ENCODE measurements around the gene ZBTB20.

Gene ZBTB20

GRCh38 chr3:114504941-114505628 is 642.0 kb downstream of the ZBTB20 start:
- no peak for DNase-seq

DNA sequence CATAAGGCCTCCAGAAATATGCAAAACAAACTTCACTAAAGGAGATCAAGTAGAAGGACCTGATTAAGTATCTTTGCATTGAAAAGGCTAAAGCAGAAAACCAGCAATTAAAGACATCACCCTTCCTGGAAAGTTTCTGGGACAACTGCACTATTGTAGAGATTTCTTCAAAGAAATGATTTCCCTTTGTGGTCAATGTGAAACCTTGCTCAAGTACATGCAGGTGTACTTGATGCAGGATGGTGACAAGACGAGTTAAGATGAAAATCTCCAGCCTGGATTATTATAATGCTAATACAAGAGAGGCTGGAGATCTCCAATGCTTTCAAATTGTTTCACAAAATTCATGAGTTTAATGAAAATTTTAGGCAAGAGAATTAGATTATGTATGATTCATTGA is 644.9 kb downstream of the ZBTB20 start:
- DNase-seq: no peak

- peak; percentile 4 for DNase-seq
These were observed 647.1 kb downstream of the ZBTB20 start for GRCh38 chr3:114499976-114500375.

DNA sequence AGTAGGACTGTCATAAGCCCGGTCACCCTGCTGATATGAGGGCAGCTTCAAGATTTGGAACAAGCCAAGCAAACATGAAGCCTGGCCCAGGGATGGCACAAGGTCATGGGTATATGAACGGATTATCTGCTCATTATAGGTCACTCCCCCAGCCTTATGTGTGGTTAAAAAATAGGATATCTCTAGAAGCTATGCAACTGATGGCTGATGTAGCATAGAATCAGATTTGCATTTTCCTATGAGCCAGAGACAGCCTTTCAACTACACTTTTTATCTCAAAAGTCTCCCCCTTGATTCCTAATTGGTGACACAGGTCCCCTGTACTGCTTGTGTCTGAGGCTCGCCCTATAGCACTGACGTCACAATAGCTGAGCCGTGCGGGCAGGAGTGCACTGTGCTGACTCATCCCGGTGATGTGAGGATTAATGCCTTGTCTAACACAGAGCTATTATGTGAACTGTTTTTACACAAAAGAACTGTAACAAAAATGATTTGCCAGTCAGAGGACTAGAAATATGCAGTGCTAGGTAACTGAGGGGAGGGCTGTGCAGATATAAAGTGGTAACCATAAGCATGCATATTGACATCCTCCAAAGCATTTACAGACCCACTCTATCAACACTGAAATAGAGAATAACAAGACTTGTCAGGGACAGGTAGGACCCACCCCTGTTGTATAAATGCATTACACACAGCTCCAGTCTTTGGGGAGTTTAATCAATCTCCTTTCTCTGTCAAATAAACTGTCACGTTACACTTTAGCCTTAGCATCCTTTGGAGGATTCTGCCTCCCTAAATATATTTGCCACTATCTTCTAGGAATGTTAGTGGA is 648.3 kb downstream of the ZBTB20 start:
- no peak for DNase-seq

DNA sequence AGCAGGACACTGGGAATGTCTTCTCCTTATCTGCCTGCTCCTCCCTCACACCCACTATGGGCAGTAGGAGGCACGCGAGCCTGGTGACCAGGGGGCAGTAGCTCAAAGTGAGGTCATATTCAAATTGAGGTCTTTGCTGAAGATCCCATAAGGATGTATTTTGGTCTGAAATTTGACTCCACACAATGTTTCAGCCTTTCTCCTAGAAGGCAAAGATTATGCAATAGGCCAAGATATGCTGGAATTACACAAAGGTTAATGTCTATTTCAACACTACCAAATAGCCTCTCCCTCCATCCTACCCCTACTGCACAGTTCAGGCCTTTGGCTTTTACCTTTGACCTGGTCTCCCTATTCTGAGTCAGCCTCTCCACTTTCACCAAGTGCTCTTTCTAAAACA is 650.2 kb downstream of the ZBTB20 start:
- DNase-seq: no peak

DNA sequence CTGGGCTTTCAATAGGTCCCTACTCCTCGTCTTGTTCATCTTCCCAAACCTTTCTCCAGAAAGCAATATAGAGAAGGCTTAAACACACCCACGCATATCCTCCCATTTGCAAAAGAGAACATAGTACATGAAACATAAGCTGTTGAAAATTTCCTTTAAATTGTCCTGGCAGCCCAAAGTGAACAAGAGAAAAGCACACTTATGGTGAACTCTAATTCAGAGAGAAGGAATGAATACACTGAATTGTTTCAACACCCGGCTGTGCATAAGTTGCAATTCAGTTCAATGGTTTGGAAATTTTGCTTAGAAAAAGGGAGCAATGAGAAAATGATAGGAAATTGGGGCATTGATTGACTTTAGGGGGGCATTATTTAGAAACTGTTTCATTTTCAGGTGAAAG is 650.6 kb downstream of the ZBTB20 start:
- DNase-seq: no peak

DNA sequence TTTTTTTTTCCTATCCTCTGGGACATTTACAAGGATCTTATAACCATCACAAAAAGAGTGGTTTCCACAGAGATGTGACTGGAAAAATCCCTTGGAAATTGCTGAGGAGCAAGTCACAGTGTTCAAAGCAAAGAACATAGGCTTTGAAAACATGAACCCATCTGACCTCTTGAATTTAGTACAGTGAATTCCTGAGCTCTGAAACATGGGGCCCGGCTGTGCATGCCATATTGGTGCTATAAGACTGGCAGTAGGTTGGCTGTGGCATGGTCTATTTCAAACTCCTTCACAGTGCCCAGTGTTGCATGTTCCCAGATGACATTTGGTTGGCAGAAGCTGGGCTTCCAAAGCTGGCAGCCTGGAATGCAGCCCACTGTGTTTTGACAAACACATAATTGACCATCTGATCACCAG is 651.1 kb downstream of the ZBTB20 start:
- no peak for DNase-seq

DNA sequence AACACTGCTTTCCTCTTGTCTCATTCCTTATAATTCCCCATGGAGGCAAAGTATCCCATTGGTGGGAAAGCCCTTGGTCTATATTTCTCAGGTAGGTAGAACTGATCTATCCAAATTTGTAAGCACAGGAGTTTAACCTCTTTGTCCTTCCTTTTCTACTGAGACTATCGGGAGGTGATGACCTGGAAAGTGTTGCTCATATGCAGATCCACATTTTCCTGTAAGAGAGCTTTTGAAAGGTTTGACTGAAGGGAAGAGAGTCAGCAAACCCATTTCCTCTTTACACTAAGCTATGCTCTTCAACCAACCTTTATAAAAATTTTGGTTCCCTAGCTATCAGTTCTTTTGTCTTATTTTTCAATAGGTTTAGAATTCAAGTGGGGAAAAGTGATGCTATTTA is 652.6 kb downstream of the ZBTB20 start:
- DNase-seq: no peak

DNA sequence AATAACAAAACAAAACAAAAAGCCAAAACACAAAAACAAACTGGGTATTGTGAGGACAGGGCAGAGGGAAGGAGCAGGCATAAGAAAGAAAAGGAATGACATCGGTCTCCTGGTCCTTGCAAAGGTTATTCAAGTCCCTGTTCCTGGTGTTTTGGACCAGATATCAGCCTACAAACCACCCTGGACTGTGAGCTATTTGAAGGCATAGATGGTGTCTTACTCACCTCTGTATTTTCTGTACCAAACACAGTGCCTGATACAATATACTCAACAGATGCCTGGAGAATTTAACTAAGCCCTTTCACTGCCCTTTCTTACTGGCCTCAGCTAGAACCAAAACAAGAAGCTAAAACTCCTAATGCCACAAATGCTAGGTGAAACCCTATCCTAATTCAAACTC is 656.3 kb downstream of the ZBTB20 start:
- DNase-seq: no peak

GRCh38 chr3:114487502-114487901 is 659.6 kb downstream of the ZBTB20 start:
- no peak for DNase-seq

- DNase-seq: no peak
These were observed 662.2 kb downstream of the ZBTB20 start for GRCh38 chr3:114484919-114485318.

DNA sequence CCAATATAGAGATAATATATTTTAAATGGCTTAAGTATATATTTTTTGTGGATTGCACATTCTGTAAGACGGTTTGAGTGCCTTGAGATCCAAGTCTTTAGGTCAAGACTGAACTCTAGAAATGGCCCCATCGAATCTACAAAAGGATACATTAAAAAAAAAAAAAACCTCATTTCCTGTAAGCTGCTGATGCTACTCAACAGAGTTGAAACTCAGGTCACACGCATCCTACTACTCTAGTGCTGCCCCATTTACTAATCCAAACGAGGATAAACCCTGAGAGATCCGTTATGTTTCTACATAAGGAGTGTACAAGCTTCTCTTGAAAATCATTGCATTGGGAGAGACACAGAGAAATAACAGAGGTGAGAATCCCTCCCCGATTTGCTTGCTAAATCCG is 666.0 kb downstream of the ZBTB20 start:
- DNase-seq: no peak

- no peak for DNase-seq
These were observed 666.6 kb downstream of the ZBTB20 start for GRCh38 chr3:114480442-114480841.

DNA sequence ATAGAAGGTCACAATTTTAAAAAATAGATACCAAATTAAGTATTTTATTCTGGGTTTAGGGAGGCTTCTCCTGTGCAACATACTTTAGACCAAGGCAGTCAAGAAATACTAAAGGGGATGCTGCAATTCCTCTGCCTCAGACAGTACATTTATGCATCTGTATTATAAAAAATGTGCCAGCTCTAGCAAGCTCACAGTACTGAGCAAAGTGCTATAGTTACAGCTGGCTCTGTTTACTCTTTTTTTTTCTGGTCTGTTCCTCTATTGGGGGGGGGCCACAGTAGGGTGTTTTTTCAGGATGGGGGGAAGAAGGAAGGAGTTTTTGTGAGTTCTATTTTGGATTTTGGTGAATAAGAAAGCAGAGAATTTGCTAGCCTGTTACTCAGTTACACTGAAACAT is 668.3 kb downstream of the ZBTB20 start:
- no peak for DNase-seq

GRCh38 chr3:114476511-114476910 is 670.6 kb downstream of the ZBTB20 start:
- DNase-seq: no peak

DNA sequence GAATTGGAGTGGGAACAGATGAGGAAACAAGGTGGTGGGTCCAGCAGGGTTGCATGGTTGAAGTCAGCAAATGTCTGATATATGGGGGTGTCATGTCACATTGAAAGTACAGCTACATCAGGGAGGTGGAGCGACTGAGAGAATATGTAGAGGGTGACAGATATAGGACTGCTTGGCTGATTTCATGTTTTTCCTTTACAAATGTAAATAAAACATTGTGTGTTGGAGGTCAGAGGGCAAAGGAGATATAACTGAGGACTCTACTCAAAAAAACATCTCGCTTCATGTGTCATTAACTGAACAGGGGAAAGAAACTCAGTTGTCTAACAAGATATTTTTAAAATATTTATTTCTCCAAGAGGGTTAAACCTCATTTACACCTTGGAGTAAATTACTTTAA is 675.6 kb downstream of the ZBTB20 start:
- DNase-seq: no peak

- DNase-seq: no peak
These were observed 678.0 kb downstream of the ZBTB20 start for GRCh38 chr3:114469070-114469469.

DNA sequence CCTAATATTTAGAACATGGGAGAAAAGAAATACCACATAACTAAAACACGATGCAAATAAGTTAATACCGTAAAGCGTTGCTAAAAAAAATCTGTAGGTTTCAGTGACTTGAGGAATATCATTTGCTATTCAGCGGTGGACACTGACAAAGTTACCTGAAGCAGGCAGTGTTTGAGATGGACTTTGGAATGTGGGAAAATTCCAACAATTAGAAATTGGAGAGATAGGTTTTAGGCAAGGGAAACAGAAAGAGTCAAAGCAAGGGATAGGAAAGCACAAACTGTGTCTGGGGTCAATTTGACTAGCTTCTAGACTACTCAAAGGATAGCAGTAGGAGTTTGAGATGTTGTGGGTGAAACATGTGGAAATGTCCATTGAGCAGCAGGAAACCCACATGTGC is 680.3 kb downstream of the ZBTB20 start:
- no peak for DNase-seq

DNA sequence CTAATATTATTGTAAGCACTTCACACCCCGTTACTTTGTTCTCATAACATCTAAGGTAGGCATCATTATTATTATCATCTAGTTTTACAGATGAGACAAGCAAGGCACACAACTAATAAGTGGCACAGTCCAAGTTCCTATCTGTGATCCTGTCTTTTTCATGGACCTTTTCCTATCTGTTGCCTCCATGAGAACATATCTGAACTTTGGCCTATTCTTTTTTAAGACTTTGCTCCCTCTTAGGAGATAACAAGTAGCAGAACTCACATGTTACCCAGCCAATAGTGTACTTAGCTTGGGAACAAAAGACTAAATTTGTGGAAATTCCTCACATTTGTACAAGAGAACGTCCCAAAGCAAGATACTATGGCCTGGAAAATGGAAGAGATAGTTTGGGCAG is 680.8 kb downstream of the ZBTB20 start:
- DNase-seq: no peak

DNA sequence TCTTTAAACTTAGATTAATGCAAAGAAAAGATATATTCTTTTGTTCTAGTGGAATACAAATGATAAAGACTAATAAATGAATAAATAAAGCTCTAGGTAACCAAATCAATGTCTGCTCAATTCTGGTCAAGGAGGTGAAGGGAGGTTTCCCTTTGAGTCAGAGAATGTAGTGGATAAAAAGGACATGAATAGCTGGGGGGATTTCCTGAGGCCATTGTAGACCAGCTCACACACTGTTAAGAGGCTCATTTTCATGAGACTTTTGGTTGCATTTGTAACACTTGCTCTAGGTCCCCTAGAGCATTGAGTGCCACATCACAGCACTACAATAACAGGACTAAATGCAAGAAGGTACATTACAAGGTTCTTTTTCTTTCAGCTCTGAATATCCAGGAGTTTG is 682.5 kb downstream of the ZBTB20 start:
- no peak for DNase-seq

- no peak for DNase-seq
These were observed 684.3 kb downstream of the ZBTB20 start for GRCh38 chr3:114462750-114463149.

DNA sequence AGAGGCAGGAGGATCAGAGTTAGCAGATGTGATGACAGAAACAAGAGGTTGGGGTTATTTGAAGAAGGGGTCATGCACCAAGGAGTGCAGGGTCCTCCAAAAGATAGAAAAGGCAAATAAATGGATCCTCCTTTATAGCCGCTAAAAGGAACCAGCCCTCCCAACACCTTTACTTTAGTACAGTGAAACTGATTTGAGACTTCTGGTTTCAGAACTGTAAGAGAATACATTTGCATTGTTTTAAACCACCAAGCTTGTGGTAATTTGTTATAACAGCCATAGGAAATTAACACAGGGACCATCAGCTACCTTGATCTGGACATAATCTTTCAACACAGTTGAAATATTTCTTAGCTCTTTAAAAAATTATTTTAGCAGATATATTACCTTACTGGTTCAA is 686.6 kb downstream of the ZBTB20 start:
- no peak for DNase-seq

DNA sequence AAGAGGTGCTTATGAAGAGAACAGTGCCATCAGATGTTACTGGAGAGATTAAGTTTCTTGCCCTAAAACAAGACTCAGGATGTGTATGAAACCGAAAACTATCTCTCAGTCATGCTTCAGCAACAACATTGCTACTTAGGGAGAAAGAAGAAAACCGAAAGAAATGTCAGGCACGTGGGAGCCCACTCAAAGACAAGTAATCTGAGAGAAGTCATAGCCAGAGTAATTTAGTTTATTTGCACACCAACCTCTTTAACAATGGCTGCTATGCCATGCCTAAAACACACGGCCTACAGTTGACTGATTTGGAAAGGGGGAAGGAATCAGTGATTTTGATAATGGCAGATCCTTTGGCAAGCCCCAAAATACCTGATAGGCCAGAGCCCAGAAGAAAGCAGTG is 690.3 kb downstream of the ZBTB20 start:
- DNase-seq: no peak

GRCh38 chr3:114455432-114455831 is 691.7 kb downstream of the ZBTB20 start:
- no peak for DNase-seq

Data from KG1 (cell line).